HEK293T (cell line): ENCODE measurements around the gene DNASE1L2.

Experiments used
- CTCF ChIA-PET: fragments of 350-600 bp; formaldehyde crosslinking; extraction: SDS; loops from one replicate; lab custom pipeline; 2021; ENCODE audit warnings: antibody characterized with exemption, inconsistent platforms; lab: Yijun Ruan, JAX
- POLR2A ChIA-PET: fragments of 350-600 bp; formaldehyde crosslinking; extraction: SDS; loops from one replicate; lab custom pipeline; 2020; ENCODE audit warnings: antibody characterized with exemption, inconsistent platforms; lab: Yijun Ruan, JAX
- DNase-seq: peaks from one replicate; pipeline ENCODE4 v3.0.0; 2012; ENCODE audit warnings: mixed read lengths; ENCODE audit errors: extremely low spot score
- ARNT ChIP-seq: fragments of 450-650 bp; IDR thresholded peaks from 2 replicates; pipeline ENCODE4 v1.6.1; 2017; ENCODE audit warnings: mild to moderate bottlenecking
- BHLHE40 ChIP-seq: fragments of 450-650 bp; IDR thresholded peaks from 2 replicates; pipeline ENCODE4 v1.6.1; 2016; ENCODE audit warnings: mild to moderate bottlenecking, moderate library complexity, borderline replicate concordance
- CTBP1 ChIP-seq: fragments of 450-650 bp; IDR thresholded peaks from 2 replicates; pipeline ENCODE4 v1.6.1; 2016; ENCODE audit warnings: borderline replicate concordance
- ELF4 ChIP-seq: fragments of 450-650 bp; IDR thresholded peaks from 2 replicates; pipeline ENCODE4 v1.6.1; 2017; ENCODE audit warnings: antibody characterized with exemption
- FOXA1 ChIP-seq: fragments of 450-650 bp; IDR thresholded peaks from 2 replicates; pipeline ENCODE4 v1.6.1; 2016; ENCODE audit warnings: mild to moderate bottlenecking
- FOXK2 ChIP-seq: fragments of 450-650 bp; IDR thresholded peaks from 2 replicates; pipeline ENCODE4 v1.6.1; 2016; ENCODE audit warnings: mild to moderate bottlenecking
- FOXM1 ChIP-seq: fragments of 450-650 bp; IDR thresholded peaks from 2 replicates; pipeline ENCODE4 v1.6.1; 2017; ENCODE audit warnings: mild to moderate bottlenecking, borderline replicate concordance
- HDGF ChIP-seq: fragments of 450-650 bp; IDR thresholded peaks from 2 replicates; pipeline ENCODE4 v1.6.1; 2017; ENCODE audit warnings: antibody characterized with exemption, borderline replicate concordance
- L3MBTL2 ChIP-seq: fragments of 450-650 bp; conservative IDR thresholded peaks from 2 replicates; pipeline ENCODE4 v1.6.1; 2016; ENCODE audit warnings: mild to moderate bottlenecking
- LEF1 ChIP-seq: fragments of 450-650 bp; IDR thresholded peaks from 2 replicates; pipeline ENCODE4 v1.6.1; 2017; ENCODE audit warnings: mild to moderate bottlenecking, borderline replicate concordance
- NFRKB ChIP-seq: fragments of 450-650 bp; IDR thresholded peaks from 2 replicates; pipeline ENCODE4 v1.6.1; 2016; ENCODE audit warnings: mild to moderate bottlenecking, moderate library complexity
- SP1 ChIP-seq: fragments of 450-650 bp; IDR thresholded peaks from 2 replicates; pipeline ENCODE4 v1.6.1; 2017
- SUZ12 ChIP-seq: fragments of 450-650 bp; IDR thresholded peaks from 2 replicates; pipeline ENCODE4 v1.6.1; 2016; ENCODE audit warnings: mild to moderate bottlenecking
- TARDBP ChIP-seq: fragments of 450-650 bp; IDR thresholded peaks from 2 replicates; pipeline ENCODE4 v1.6.1; 2016
- ZNF384 ChIP-seq: fragments of 450-650 bp; IDR thresholded peaks from 2 replicates; pipeline ENCODE4 v1.6.1; 2016
- TF ChIP-seq, protein P1 (sequence below): fragments of 450-650 bp; IDR thresholded peaks from 2 replicates; pipeline ENCODE4 v1.6.1; 2016

DNASE1L2 gene

DNA sequence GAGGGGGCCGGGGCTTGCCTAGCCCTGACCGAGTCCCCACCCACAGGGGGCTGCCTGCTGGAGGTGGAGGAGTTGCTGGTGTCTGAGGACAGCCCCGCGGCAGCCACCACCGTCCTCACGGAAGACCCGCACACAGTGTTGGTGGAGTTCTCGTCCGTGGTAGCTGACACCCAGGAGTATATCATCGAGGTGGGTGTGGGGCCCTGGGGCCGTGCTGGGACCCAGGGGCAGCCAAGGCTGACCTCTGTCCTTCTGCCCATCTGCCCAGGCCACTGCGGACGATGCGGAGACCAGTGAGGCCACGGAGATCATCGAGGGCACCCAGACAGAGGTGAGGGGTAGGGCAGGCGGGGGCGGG, 1.5 kb upstream of the DNASE1L2 start:
- CTCF ChIA-PET: no interaction called here
- no peak for DNase-seq
- POLR2A ChIA-PET: no interaction called here

GRCh38 chr16:2235234-2235651, 1.0 kb upstream of the DNASE1L2 start:
- DNase-seq: no peak
- ChIA-PET POLR2A (no interaction called here), CTCF (no interaction called here)
- TF ChIP-seq FOXA1: no peak
- no peak for TF ChIP-seq FOXM1
- no peak for TF ChIP-seq SP1
- no peak for TF ChIP-seq NFRKB
- no peak for TF ChIP-seq FOXK2
- no peak for TF ChIP-seq LEF1
- TF ChIP-seq HDGF: no peak
- TF ChIP-seq BHLHE40: no peak
- no peak for TF ChIP-seq ARNT
- no peak for TF ChIP-seq SUZ12
- TF ChIP-seq L3MBTL2: no peak
- TF ChIP-seq CTBP1: no peak
- no peak for TF ChIP-seq ZNF384

More for the DNA sequence above, 1.5 kb upstream of the DNASE1L2 start:
- TF ChIP-seq FOXK2: no peak
- no peak for TF ChIP-seq FOXA1
- TF ChIP-seq ARNT: no peak
- no peak for TF ChIP-seq LEF1
- TF ChIP-seq CTBP1: no peak
- TF ChIP-seq BHLHE40: no peak
- no peak for TF ChIP-seq TARDBP
- TF ChIP-seq FOXM1: no peak
- TF ChIP-seq NFRKB: no peak

DNA sequence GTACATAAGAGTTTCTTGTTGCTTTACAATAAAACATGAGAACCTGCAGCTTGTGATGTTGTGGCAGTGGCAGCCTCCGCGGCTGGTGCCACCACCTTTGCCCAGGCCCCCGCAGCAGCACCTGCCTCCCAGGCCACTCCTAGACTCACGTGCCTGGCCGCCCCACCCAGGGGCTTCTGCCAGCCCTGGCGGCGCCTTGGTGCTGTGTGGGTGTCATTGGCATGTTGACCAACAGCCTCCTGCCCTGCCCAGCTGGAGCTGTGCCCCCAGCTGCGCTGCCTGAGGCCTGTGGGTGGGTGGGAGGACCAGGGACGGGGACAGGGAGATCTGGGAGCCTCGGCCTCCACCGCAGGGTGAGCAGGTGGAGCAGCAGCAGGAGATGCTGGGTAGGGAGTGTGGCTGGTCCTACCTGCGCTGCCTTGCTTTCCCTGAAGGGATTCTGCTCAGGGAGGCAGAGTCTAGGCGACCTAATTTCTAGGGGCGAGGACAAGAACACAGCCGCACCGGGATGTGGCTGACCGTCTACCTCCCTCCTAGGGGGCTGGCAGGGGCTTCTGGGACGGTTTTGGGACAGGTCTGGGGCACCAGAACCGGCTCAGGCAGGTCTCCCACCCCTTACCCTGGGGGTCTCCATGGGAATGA, 428 bp upstream of the DNASE1L2 start:
- TF ChIP-seq ARNT (no peak), LEF1 (no peak), SP1 (no peak), HDGF (no peak), L3MBTL2 (no peak), ZNF384 (no peak), SUZ12 (no peak), ELF4 (no peak), FOXA1 (no peak), FOXM1 (no peak), BHLHE40 (no peak), CTBP1 (no peak), TARDBP (no peak)
- ChIA-PET CTCF (no interaction called here), POLR2A (interaction anchor here (0.6 to 1.4 kb wide), 3 partner anchors 12 to 81 kb away, joined by 3 to 4 read pairs (median 3); partner anchors contain the start of gene TRAF7)
- no peak for DNase-seq

GRCh38 chr16:2237102-2237482, 848 bp downstream of the DNASE1L2 start:
- ChIA-PET POLR2A (interaction anchor here (1.4 kb wide), 2 partner anchors 13 to 15 kb away, joined by 4 read pairs; partner anchors contain the start of gene ECI1), CTCF (no interaction called here)
- TF ChIP-seq SUZ12 (no peak), FOXK2 (no peak), ELF4 (no peak), CTBP1 (no peak), ARNT (no peak)

GRCh38 chr16:2237493-2238149, 1.4 kb downstream of the DNASE1L2 start:
- ChIA-PET POLR2A (interaction anchor here (1.4 to 1.5 kb wide), 2 partner anchors 14 to 23 kb away, joined by 4 to 8 read pairs; partner anchors contain the start of genes ECI1 and PGP), CTCF (no interaction called here)
- TF ChIP-seq SUZ12: no peak
- TF ChIP-seq TARDBP: no peak
- TF ChIP-seq ZNF384: no peak
- no peak for TF ChIP-seq FOXA1
- no peak for TF ChIP-seq L3MBTL2
- TF ChIP-seq LEF1: no peak
- TF ChIP-seq ARNT: no peak
- no peak for TF ChIP-seq HDGF
- TF ChIP-seq SP1: no peak
- TF ChIP-seq NFRKB: no peak
- no peak for TF ChIP-seq ELF4
- TF ChIP-seq FOXM1: no peak
- TF ChIP-seq FOXK2: no peak
- TF ChIP-seq, protein P1, sequence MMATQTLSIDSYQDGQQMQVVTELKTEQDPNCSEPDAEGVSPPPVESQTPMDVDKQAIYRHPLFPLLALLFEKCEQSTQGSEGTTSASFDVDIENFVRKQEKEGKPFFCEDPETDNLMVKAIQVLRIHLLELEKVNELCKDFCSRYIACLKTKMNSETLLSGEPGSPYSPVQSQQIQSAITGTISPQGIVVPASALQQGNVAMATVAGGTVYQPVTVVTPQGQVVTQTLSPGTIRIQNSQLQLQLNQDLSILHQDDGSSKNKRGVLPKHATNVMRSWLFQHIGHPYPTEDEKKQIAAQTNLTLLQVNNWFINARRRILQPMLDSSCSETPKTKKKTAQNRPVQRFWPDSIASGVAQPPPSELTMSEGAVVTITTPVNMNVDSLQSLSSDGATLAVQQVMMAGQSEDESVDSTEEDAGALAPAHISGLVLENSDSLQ: no peak
- no peak for TF ChIP-seq CTBP1
- DNase-seq: no peak

More at GRCh38 chr16:2237102-2237482, 848 bp downstream of the DNASE1L2 start:
- no peak for DNase-seq

GRCh38 chr16:2238150-2238837, 2.0 kb downstream of the DNASE1L2 start:
- ChIA-PET POLR2A (interaction anchor here (0.7 to 1.5 kb wide), 4 partner anchors 13 to 23 kb away, joined by 3 to 8 read pairs (median 4); partner anchors contain the start of genes ECI1 and PGP), CTCF (interaction anchor here (0.6 to 0.7 kb wide), 2 partner anchors 13 to 215 kb away, joined by 4 read pairs; partner anchors contain the start of gene ECI1)
- no peak for TF ChIP-seq TARDBP
- no peak for TF ChIP-seq CTBP1
- TF ChIP-seq SP1: no peak
- no peak for TF ChIP-seq LEF1
- no peak for DNase-seq
